ENCODE measurements around the gene NEMP1.

DNA sequence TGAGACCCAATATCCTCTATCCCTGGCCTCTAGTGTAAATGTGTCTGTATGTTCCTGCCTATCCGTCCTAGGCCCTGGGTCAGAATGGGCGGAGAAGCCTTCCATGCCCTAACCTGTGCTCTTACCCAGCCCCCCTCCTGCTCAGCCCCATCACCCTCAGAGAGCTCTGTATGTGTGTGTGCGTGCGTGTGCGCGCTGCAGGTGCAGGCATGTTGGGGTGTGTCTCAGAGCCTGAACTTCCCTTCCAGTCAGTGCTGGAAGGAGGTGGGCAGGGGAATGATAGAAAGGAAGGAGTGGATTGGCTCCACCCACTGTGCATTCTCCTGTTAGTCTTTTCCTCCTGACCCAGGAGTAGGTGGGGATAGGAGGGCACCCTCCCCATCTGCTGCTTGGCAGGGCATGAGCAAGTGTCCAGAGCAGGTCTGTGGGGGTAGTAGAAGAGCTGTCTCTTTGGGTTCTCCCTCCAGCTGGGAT is 17.5 kb upstream of the NEMP1 start:
- no peak for TF ChIP-seq POLR2A (IDR thresholded peaks at IDR 0.05)
- TF ChIP-seq, protein P1, sequence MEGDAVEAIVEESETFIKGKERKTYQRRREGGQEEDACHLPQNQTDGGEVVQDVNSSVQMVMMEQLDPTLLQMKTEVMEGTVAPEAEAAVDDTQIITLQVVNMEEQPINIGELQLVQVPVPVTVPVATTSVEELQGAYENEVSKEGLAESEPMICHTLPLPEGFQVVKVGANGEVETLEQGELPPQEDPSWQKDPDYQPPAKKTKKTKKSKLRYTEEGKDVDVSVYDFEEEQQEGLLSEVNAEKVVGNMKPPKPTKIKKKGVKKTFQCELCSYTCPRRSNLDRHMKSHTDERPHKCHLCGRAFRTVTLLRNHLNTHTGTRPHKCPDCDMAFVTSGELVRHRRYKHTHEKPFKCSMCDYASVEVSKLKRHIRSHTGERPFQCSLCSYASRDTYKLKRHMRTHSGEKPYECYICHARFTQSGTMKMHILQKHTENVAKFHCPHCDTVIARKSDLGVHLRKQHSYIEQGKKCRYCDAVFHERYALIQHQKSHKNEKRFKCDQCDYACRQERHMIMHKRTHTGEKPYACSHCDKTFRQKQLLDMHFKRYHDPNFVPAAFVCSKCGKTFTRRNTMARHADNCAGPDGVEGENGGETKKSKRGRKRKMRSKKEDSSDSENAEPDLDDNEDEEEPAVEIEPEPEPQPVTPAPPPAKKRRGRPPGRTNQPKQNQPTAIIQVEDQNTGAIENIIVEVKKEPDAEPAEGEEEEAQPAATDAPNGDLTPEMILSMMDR (IDR thresholded peaks at IDR 0.05): no peak

Measured in vagina (tissue), 2 donors.